HCT116 (cell line): ENCODE measurements around the gene NALF2. TPM values are rescaled to one million over a fixed set of nuclear protein-coding genes. Genes with fewer than 3 reads are reported as not detected.

Source experiments
- ATAC-seq: fragments of 200-7000 bp; cut with Tn5 transposase; 2 replicates; pipeline ENCODE4 v1.9.1; 2020; ENCODE audit warnings: mild to moderate bottlenecking, moderate library complexity
- BruUV-seq: library from RNA; stranded (reverse); fragments of 400-500 nt; replicated peaks from 2 replicates; lab custom pipeline; 2021; lab: Mats Ljungman, UMichigan
- CTCF ChIA-PET: fragments of 300-600 bp; sonication (Branson Sonifier 250); formaldehyde crosslinking; loops from one replicate; lab custom pipeline; 2021; ENCODE audit warnings: antibody characterized with exemption; lab: Charles Lee
- POLR2A ChIA-PET: fragments of 300-600, 350-600 bp; sonication (Branson Sonifier 250); formaldehyde crosslinking; loops from one replicate; lab custom pipeline; 2021; ENCODE audit warnings: antibody characterized with exemption; lab: Charles Lee
- RAD21 ChIA-PET, 2 experiments: fragments of 300-600 bp; sonication (Branson Sonifier 250); formaldehyde crosslinking; loops; one replicate each; lab custom pipeline; 2023; ENCODE audit warnings: low total read pairs in 2 of 2; ENCODE audit not compliant: uncharacterized antibody in 2 of 2, unreplicated experiment in 2 of 2, low non-redundant PET in 1 of 2; lab: Charles Lee
- DNase-seq: peaks from one replicate; pipeline ENCODE4 v3.0.0-alpha.2; 2010; ENCODE audit warnings: low read depth, low spot score
- H2AFZ ChIP-seq: fragments of 200-600 bp; shearing (Covaris generic), sonication (generic); 2 replicates; pipeline ENCODE4 v1.6.1; 2017; ENCODE audit warnings: low read depth, mixed run types, mixed read lengths, antibody characterized with exemption, low read length; ENCODE audit not compliant: poor library complexity, severe bottlenecking
- H3K27ac ChIP-seq: 2 replicates; pipeline ENCODE4 v1.5.1; 2012; ENCODE audit warnings: low read depth, low read length
- H3K27me3 ChIP-seq: fragments of 200-600 bp; sonication (generic); 2 replicates; pipeline ENCODE4 v1.6.1; 2016; ENCODE audit warnings: mixed run types, low read length, mixed read lengths; ENCODE audit not compliant: insufficient read depth
- H3K36me3 ChIP-seq, 2 experiments: fragments of 200-500 bp in 1 of 2; fragments of 200-600 bp in 1 of 2; sonication (Bioruptor generic) in 1 of 2; sonication (generic) in 1 of 2; 2 replicates each; pipeline versions ENCODE4 v1.5.1 to v1.6.1; 2014 to 2016; ENCODE audit warnings: low read length in 2 of 2, inconsistent platforms in 1 of 2, mixed read lengths in 1 of 2, mixed run types in 1 of 2; ENCODE audit not compliant: insufficient read depth in 2 of 2, control insufficient read depth in 1 of 2
- H3K4me1 ChIP-seq, 2 experiments: fragments of 200-600 bp in 1 of 2; sonication (generic) in 1 of 2; 2 replicates each; pipeline versions ENCODE4 v1.5.1 to v1.6.1; 2012 to 2017; ENCODE audit warnings: low read length in 2 of 2, inconsistent platforms in 1 of 2, mild to moderate bottlenecking in 1 of 2, mixed read lengths in 1 of 2, mixed run types in 1 of 2, moderate library complexity in 1 of 2; ENCODE audit not compliant: insufficient read depth in 2 of 2, control insufficient read depth in 1 of 2
- H3K4me2 ChIP-seq: fragments of 200-600 bp; sonication (generic); 2 replicates; pipeline ENCODE4 v1.6.1; 2017; ENCODE audit warnings: mixed run types, low read length, mixed read lengths
- H3K4me3 ChIP-seq, 2 experiments: fragments of 200-600 bp in 1 of 2; sonication (generic) in 1 of 2; replicated peaks in 1 of 2; 2 replicates each; pipeline ENCODE4 v1.5.1; 2011 to 2016; ENCODE audit warnings: low read length in 2 of 2, control low read depth in 1 of 2, low read depth in 1 of 2, mild to moderate bottlenecking in 1 of 2, mixed read lengths in 1 of 2, mixed run types in 1 of 2
- H3K79me2 ChIP-seq: fragments of 200-600 bp; sonication (generic); 2 replicates; pipeline ENCODE4 v1.6.1; 2017; ENCODE audit warnings: mild to moderate bottlenecking, mixed run types, low read length, moderate library complexity, mixed read lengths; ENCODE audit not compliant: insufficient read depth
- H3K9ac ChIP-seq: fragments of 200-600 bp; sonication (generic); 2 replicates; pipeline ENCODE4 v1.6.1; 2016; ENCODE audit warnings: low read length, mixed read lengths
- H3K9me2 ChIP-seq: fragments of 200-600 bp; sonication (generic), shearing (Covaris generic); 2 replicates; pipeline ENCODE4 v1.6.1; 2017; ENCODE audit warnings: mixed run types, mild to moderate bottlenecking, moderate library complexity; ENCODE audit not compliant: insufficient read depth
- H3K9me3 ChIP-seq, 2 experiments: fragments of 200-500 bp in 1 of 2; fragments of 200-600 bp in 1 of 2; sonication (Bioruptor generic) in 1 of 2; sonication (generic) in 1 of 2; 2 replicates each; pipeline ENCODE4 v1.6.1; 2014 to 2017; ENCODE audit warnings: low read length in 2 of 2, mixed read lengths in 2 of 2, inconsistent platforms in 1 of 2, low read depth in 1 of 2, mild to moderate bottlenecking in 1 of 2, mixed run types in 1 of 2, moderate library complexity in 1 of 2; ENCODE audit not compliant: control insufficient read depth in 1 of 2, insufficient read depth in 1 of 2
- H4K20me1 ChIP-seq: fragments of 200-600 bp; sonication (generic), shearing (Covaris generic); 2 replicates; pipeline ENCODE4 v1.6.1; 2017; ENCODE audit warnings: mixed run types, mild to moderate bottlenecking, moderate library complexity; ENCODE audit not compliant: insufficient read depth
- ATF3 ChIP-seq: IDR thresholded peaks from 2 replicates; pipeline ENCODE4 v1.6.1; 2012
- CBX3 ChIP-seq: IDR thresholded peaks from 2 replicates; pipeline ENCODE4 v1.6.1; 2012; ENCODE audit warnings: low read depth
- EGR1 ChIP-seq: IDR thresholded peaks from 2 replicates; pipeline ENCODE4 v1.6.1; 2012; ENCODE audit warnings: low read depth
- EZH2 ChIP-seq: fragments of 200-600 bp; sonication (generic); IDR thresholded peaks from 2 replicates; pipeline ENCODE4 v1.6.1; 2017; ENCODE audit warnings: antibody characterized with exemption, mixed run types
- EZH2phosphoT487 ChIP-seq: fragments of 200-600 bp; IDR thresholded peaks from 2 replicates; pipeline ENCODE4 v1.6.1; 2018; ENCODE audit warnings: antibody characterized with exemption, borderline replicate concordance
- FOSL1 ChIP-seq: IDR thresholded peaks from 2 replicates; pipeline ENCODE4 v1.6.1; 2012; ENCODE audit warnings: low read depth
- JUND ChIP-seq: IDR thresholded peaks from 2 replicates; pipeline ENCODE4 v1.6.1; 2012
- POLR2AphosphoS5 ChIP-seq: IDR thresholded peaks from 2 replicates; pipeline ENCODE4 v1.6.1; 2011; ENCODE audit warnings: mild to moderate bottlenecking, low read depth, low read length, moderate library complexity
- RAD21 ChIP-seq: IDR thresholded peaks from 2 replicates; pipeline ENCODE4 v1.6.1; 2012; ENCODE audit warnings: low read depth, mild to moderate bottlenecking
- SIN3A ChIP-seq: IDR thresholded peaks from 2 replicates; pipeline ENCODE4 v1.6.1; 2012; ENCODE audit warnings: low read depth
- SP1 ChIP-seq: IDR thresholded peaks from 2 replicates; pipeline ENCODE4 v1.6.1; 2012; ENCODE audit warnings: low read depth
- SRF ChIP-seq: IDR thresholded peaks from 2 replicates; pipeline ENCODE4 v1.6.1; 2012; ENCODE audit warnings: low read depth
- TCF7L2 ChIP-seq: IDR thresholded peaks from 2 replicates; pipeline ENCODE4 v1.7.0; 2011; ENCODE audit warnings: borderline replicate concordance, inconsistent platforms; ENCODE audit not compliant: insufficient read depth, insufficient read length; ENCODE audit errors: extremely low read depth
- YY1 ChIP-seq: IDR thresholded peaks from 2 replicates; pipeline ENCODE4 v1.6.1; 2011; ENCODE audit warnings: low read length, low read depth, moderate library complexity, mild to moderate bottlenecking; ENCODE audit not compliant: insufficient replicate concordance; ENCODE audit errors: extremely low read depth
- ZBTB33 ChIP-seq: IDR thresholded peaks from 2 replicates; pipeline ENCODE4 v1.6.1; 2011; ENCODE audit warnings: mild to moderate bottlenecking, low read length, moderate library complexity; ENCODE audit not compliant: insufficient replicate concordance; ENCODE audit errors: extremely low read depth
- ZNF274 ChIP-seq: fragments of 200-500 bp; sonication (Bioruptor generic); IDR thresholded peaks from 2 replicates; pipeline ENCODE4 v1.6.1; 2014; ENCODE audit warnings: mild to moderate bottlenecking, low read depth, low read length, inconsistent platforms
- intact Hi-C: fragments of 100-400 bp; cut with micrococcal nuclease; formaldehyde crosslinking; loops from 2 replicates; pipeline ENCODE4 v1.10.0; 2022
- total RNA-seq: library from RNA; stranded (reverse); gene quantifications from one replicate; pipeline ENCODE4 v1.2.1, GENCODE V29; 2021; ENCODE audit not compliant: unreplicated experiment
- TF ChIP-seq, protein P1 (sequence below): IDR thresholded peaks from 2 replicates; pipeline ENCODE4 v1.6.1; 2012

Gene NALF2
- total RNA-seq, 1 experiment from 2014 or later, result 8.7 TPM

GRCh38 chrX:69522052-69522451 lies 17.9 kb downstream of the NALF2 start:
- H2AFZ ChIP-seq, result no peak overlapping the region
- intact Hi-C loops, result no loop called here

More at GRCh38 chrX:69522052-69522451, 17.9 kb downstream of the NALF2 start:
- Histone ChIP-seq H4K20me1 (no peaks in the 10 kb centered on the region), H3K4me3 (no peak overlapping the region)
- no peak for ATAC-seq
- no TSS peak for BruUV-seq
- TF ChIP-seq POLR2AphosphoS5, result no peak
- TF ChIP-seq FOSL1, result no peak
- TF ChIP-seq EZH2phosphoT487, result no peak
- no peak for TF ChIP-seq CBX3
- TF ChIP-seq SP1, result no peak
- TF ChIP-seq ATF3, result no peak
- TF ChIP-seq TCF7L2, result no peak
- TF ChIP-seq ZBTB33, result no peak
- TF ChIP-seq EGR1, result no peak
- TF ChIP-seq SIN3A, result no peak
- TF ChIP-seq, protein P1, sequence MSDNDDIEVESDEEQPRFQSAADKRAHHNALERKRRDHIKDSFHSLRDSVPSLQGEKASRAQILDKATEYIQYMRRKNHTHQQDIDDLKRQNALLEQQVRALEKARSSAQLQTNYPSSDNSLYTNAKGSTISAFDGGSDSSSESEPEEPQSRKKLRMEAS, result no peak
- TF ChIP-seq JUND, result no peak
- TF ChIP-seq YY1, result no peak
- TF ChIP-seq RAD21, result no peak
- no peak for TF ChIP-seq EZH2
- no peak for TF ChIP-seq SRF
- TF ChIP-seq ZNF274, result no peak
- TF ChIP-seq, all 23 proteins: peak for 0
- H3K36me3 ChIP-seq, result no peaks in the 10 kb centered on the region
- POLR2A ChIA-PET, result no interaction called here
- no peak for DNase-seq
- H3K9me2 ChIP-seq, result no peaks in the 10 kb centered on the region
- no peaks in the 10 kb centered on the region for H3K27me3 ChIP-seq
- CTCF ChIA-PET, result no interaction called here
- no peak overlapping the region for H3K4me2 ChIP-seq
- RAD21 ChIA-PET, result no interaction called here
- no peaks in the 10 kb centered on the region for H3K9me3 ChIP-seq
- H3K9ac ChIP-seq, result no peak overlapping the region
- H3K4me1 ChIP-seq, result no peaks in the 10 kb centered on the region
- no peak overlapping the region for H3K27ac ChIP-seq
- no peaks in the 10 kb centered on the region for H3K79me2 ChIP-seq
